Mesenchymal stem cell (in vitro differentiated cells and primary cell): ENCODE results near the gene INPP5D.

ENCODE experiments used
- DNase-seq: peaks from one replicate; pipeline ENCODE4 v3.0.0-alpha.2; 2013
- H2AFZ ChIP-seq: one replicate; pipeline ENCODE4 v1.6.1; 2013; ENCODE audit warnings: low read depth, mild to moderate bottlenecking, control low read depth, inconsistent platforms, low read length, moderate library complexity
- H2AK5ac ChIP-seq: 2 replicates; pipeline ENCODE4 v1.6.1; 2013; ENCODE audit warnings: low read length, moderate library complexity, mild to moderate bottlenecking, inconsistent platforms; ENCODE audit not compliant: severe bottlenecking
- H2BK120ac ChIP-seq: one replicate; pipeline ENCODE4 v1.6.1; 2013; ENCODE audit warnings: low read depth, mild to moderate bottlenecking, inconsistent platforms, low read length, moderate library complexity
- H2BK12ac ChIP-seq, 2 experiments: one replicate each; pipeline ENCODE4 v1.6.1; 2013; ENCODE audit warnings: inconsistent platforms in 2 of 2, low read length in 2 of 2, mild to moderate bottlenecking in 2 of 2, moderate library complexity in 2 of 2, control low read depth in 1 of 2
- H2BK15ac ChIP-seq: one replicate; pipeline ENCODE4 v1.6.1; 2013; ENCODE audit warnings: mild to moderate bottlenecking, low read depth, inconsistent platforms; ENCODE audit not compliant: poor library complexity, severe bottlenecking
- H2BK5ac ChIP-seq: 2 replicates; pipeline ENCODE4 v1.6.1; 2013; ENCODE audit warnings: low read depth, mild to moderate bottlenecking, low read length, control low read depth, inconsistent platforms; ENCODE audit not compliant: poor library complexity, severe bottlenecking
- H3K14ac ChIP-seq, 2 experiments: one replicate each; pipeline ENCODE4 v1.6.1; 2013; ENCODE audit warnings: inconsistent platforms in 2 of 2, low read length in 2 of 2, control low read depth in 1 of 2, mild to moderate bottlenecking in 1 of 2, moderate library complexity in 1 of 2
- H3K18ac ChIP-seq, 2 experiments: one replicate each; pipeline ENCODE4 v1.6.1; 2013; ENCODE audit warnings: inconsistent platforms in 2 of 2, low read length in 2 of 2, control low read depth in 1 of 2, low read depth in 1 of 2, mild to moderate bottlenecking in 1 of 2
- H3K23ac ChIP-seq, 2 experiments: one replicate each; pipeline ENCODE4 v1.6.1; 2013; ENCODE audit warnings: inconsistent platforms in 2 of 2, low read length in 2 of 2, mild to moderate bottlenecking in 2 of 2, moderate library complexity in 2 of 2, control low read depth in 1 of 2
- H3K27ac ChIP-seq: 2 replicates; pipeline ENCODE4 v1.5.1; 2013; ENCODE audit warnings: mild to moderate bottlenecking, moderate library complexity, low read length, control low read depth, inconsistent platforms; ENCODE audit not compliant: poor library complexity, severe bottlenecking
- H3K27me3 ChIP-seq, 2 experiments: 2 replicates each; pipeline versions ENCODE4 v1.6.1 to v1.7.0; 2013; ENCODE audit warnings: low read length in 2 of 2, mild to moderate bottlenecking in 2 of 2, moderate library complexity in 2 of 2, control low read depth in 1 of 2, inconsistent platforms in 1 of 2; ENCODE audit not compliant: control insufficient read depth in 1 of 2, insufficient read depth in 1 of 2
- H3K36me3 ChIP-seq, 2 experiments: 2 replicates each; pipeline versions ENCODE4 v1.6.1 to v1.7.0; 2013; ENCODE audit warnings: low read length in 2 of 2, control low read depth in 1 of 2, inconsistent platforms in 1 of 2, low read depth in 1 of 2, mild to moderate bottlenecking in 1 of 2; ENCODE audit not compliant: insufficient read depth in 2 of 2, control insufficient read depth in 1 of 2
- H3K4ac ChIP-seq, 2 experiments: one replicate each; pipeline ENCODE4 v1.6.1; 2013; ENCODE audit warnings: inconsistent platforms in 2 of 2, low read length in 2 of 2, mild to moderate bottlenecking in 2 of 2, moderate library complexity in 2 of 2, control low read depth in 1 of 2, low read depth in 1 of 2
- H3K4me1 ChIP-seq: 2 replicates; pipeline ENCODE4 v1.6.1; 2013; ENCODE audit warnings: low read depth, low read length, control low read depth; ENCODE audit not compliant: control insufficient read depth, insufficient read depth
- H3K4me2 ChIP-seq: 2 replicates; pipeline ENCODE4 v1.6.1; 2013; ENCODE audit warnings: low read length, mild to moderate bottlenecking, inconsistent platforms; ENCODE audit not compliant: poor library complexity, severe bottlenecking
- H3K4me3 ChIP-seq, 2 experiments: 2 replicates each; pipeline versions ENCODE4 v1.5.1 to v1.7.0; 2013; ENCODE audit warnings: low read length in 2 of 2, mild to moderate bottlenecking in 2 of 2, control low read depth in 1 of 2, low read depth in 1 of 2; ENCODE audit not compliant: insufficient read depth in 1 of 2
- H3K79me1 ChIP-seq: replicated peaks from 2 replicates; pipeline ENCODE4 v1.6.1; 2013; ENCODE audit warnings: mild to moderate bottlenecking, control low read depth, low read length, inconsistent platforms; ENCODE audit not compliant: poor library complexity, severe bottlenecking
- H3K9ac ChIP-seq: 2 replicates; pipeline ENCODE4 v1.7.0; 2013; ENCODE audit warnings: mild to moderate bottlenecking, low read length, moderate library complexity
- H3K9me3 ChIP-seq: 2 replicates; pipeline ENCODE4 v1.7.0; 2013; ENCODE audit warnings: mild to moderate bottlenecking, low read length; ENCODE audit not compliant: control insufficient read depth
- H4K8ac ChIP-seq: one replicate; pipeline ENCODE4 v1.6.1; 2013; ENCODE audit warnings: inconsistent platforms, mild to moderate bottlenecking, low read length, moderate library complexity
- H4K91ac ChIP-seq: one replicate; pipeline ENCODE4 v1.6.1; 2013; ENCODE audit warnings: mild to moderate bottlenecking, low read length, inconsistent platforms
- WGBS: methylation state at CpG from one replicate; pipeline ENCODE4 v1.1.7; 2013; ENCODE audit warnings: mixed read lengths; 5-methylcytosine and 5-hydroxymethylcytosine counted together

INPP5D gene

DNA sequence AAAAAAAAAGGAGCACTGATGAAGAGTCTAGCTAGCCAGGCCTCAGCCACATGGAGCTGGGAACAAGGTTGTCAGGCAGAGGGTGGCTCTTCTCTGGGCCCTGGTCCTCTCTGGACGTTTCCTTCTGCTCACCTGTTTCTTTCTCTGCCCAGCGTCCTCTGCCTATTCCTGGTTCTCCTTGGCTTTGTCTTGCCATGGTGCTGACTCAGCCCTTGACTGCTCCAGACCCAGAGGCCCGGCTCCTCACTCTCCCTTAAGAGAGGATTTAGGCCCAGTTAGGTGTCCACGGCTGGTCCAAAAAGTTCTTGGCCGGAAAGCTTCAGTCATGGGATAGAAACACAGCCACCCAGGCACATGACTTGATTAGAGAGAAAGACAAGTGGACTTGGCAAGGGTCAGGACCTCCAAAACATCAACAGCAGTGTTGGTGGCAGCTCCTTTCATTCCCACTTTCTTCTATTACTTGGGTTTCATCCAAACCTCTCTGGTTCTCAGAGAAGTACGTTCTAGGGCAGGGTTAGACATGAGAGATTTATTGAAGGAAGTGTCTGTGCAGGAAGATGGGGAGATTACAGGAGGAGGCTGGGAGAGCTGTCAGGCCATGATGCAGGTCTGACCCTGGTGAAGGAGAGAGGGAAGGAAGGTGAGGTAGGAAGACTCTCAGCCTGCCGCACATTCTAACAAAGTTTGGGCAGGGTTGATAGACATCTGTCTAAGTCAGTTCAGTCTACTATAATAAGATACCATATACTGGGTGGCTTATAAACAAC is 176.9 kb downstream of the INPP5D start:
- Histone ChIP-seq H3K79me1 (no peaks in the 10 kb centered on the region), H2BK120ac (no peak overlapping the region), H3K23ac (no peak overlapping the region), H2AK5ac (no peak overlapping the region), H3K36me3 (no peaks in the 10 kb centered on the region), H3K4me1 (no peaks in the 10 kb centered on the region), H3K4me3 (no peak overlapping the region), H3K18ac (no peak overlapping the region), H3K9me3 (peaks cover 2% of the 10 kb centered on the region), H2BK15ac (no peak overlapping the region), H2BK12ac (no peak overlapping the region), H2BK5ac (no peak overlapping the region), H3K4ac (no peak overlapping the region), H3K14ac (no peak overlapping the region), H3K9ac (no peak overlapping the region), H3K27me3 (peaks cover 0 to 17% of the 10 kb centered on the region in 2 experiments), H3K4me2 (no peak overlapping the region), H3K27ac (no peak overlapping the region), H4K8ac (no peak overlapping the region), H4K91ac (no peak overlapping the region), H2AFZ (no peak overlapping the region)
- no peak for DNase-seq
- WGBS, result 78% methylated on average over 6 of the region's 7 CpGs

DNA sequence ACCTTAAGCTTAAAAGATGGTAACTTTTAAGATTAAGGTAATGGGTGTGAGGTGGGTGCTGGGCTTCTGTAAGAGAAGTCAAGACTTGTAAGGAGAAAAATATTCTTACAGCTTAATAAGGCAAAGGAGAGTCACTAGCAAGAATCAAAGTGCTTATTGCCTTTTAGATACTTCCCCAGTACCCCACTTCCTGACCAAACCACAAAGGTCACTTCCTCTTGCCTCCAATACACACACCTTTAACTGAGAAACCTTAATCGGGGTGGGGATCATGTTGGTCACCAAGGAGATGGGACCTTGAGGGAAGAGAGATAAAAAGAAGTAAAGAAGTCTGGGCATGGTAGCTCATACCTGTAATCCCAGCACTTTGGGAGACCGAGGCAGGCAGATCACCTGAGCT is 180.8 kb downstream of the INPP5D start:
- H3K4me2 ChIP-seq, result no peak overlapping the region
- H2BK12ac ChIP-seq, result no peak overlapping the region
- no peak overlapping the region for H4K91ac ChIP-seq
- DNase-seq, result no peak
- no peaks in the 10 kb centered on the region for H3K4me1 ChIP-seq
- H2BK15ac ChIP-seq, result no peak overlapping the region
- H2BK120ac ChIP-seq, result no peak overlapping the region
- no peak overlapping the region for H3K4me3 ChIP-seq
- H3K79me1 ChIP-seq, result no peaks in the 10 kb centered on the region
- H3K27me3 ChIP-seq, result peaks cover 0 to 12% of the 10 kb centered on the region in 2 experiments
- H3K23ac ChIP-seq, result no peak overlapping the region
- no peak overlapping the region for H2BK5ac ChIP-seq
- no peak overlapping the region for H3K9ac ChIP-seq
- no peak overlapping the region for H3K18ac ChIP-seq
- 60% methylated on average over 1 of the region's 2 CpGs for WGBS
- H3K4ac ChIP-seq, result no peak overlapping the region
- H3K14ac ChIP-seq, result no peak overlapping the region
- no peak overlapping the region for H2AFZ ChIP-seq
- H3K27ac ChIP-seq, result no peak overlapping the region
- no peaks in the 10 kb centered on the region for H3K36me3 ChIP-seq
- H2AK5ac ChIP-seq, result no peak overlapping the region
- no peak overlapping the region for H4K8ac ChIP-seq
- peaks cover 2% of the 10 kb centered on the region for H3K9me3 ChIP-seq

GRCh38 chr2:233241803-233242202 is 181.7 kb downstream of the INPP5D start:
- 88% methylated on average over 3 of the region's 3 CpGs for WGBS
- no peak overlapping the region for H3K14ac ChIP-seq
- no peak overlapping the region for H3K9ac ChIP-seq
- no peak overlapping the region for H3K4me2 ChIP-seq
- H2BK120ac ChIP-seq, result no peak overlapping the region
- H3K9me3 ChIP-seq, result peaks cover 2% of the 10 kb centered on the region
- no peak overlapping the region for H2BK15ac ChIP-seq
- no peaks in the 10 kb centered on the region for H3K4me1 ChIP-seq
- H2BK12ac ChIP-seq, result no peak overlapping the region
- H3K79me1 ChIP-seq, result no peaks in the 10 kb centered on the region
- H2BK5ac ChIP-seq, result no peak overlapping the region
- no peak overlapping the region for H4K8ac ChIP-seq
- peaks cover 0 to 12% of the 10 kb centered on the region in 2 experiments for H3K27me3 ChIP-seq
- H4K91ac ChIP-seq, result no peak overlapping the region
- H2AK5ac ChIP-seq, result no peak overlapping the region
- H2AFZ ChIP-seq, result no peak overlapping the region
- no peak overlapping the region for H3K23ac ChIP-seq
- H3K4ac ChIP-seq, result no peak overlapping the region
- H3K18ac ChIP-seq, result no peak overlapping the region
- no peak overlapping the region for H3K27ac ChIP-seq
- no peaks in the 10 kb centered on the region for H3K36me3 ChIP-seq
- no peak for DNase-seq
- H3K4me3 ChIP-seq, result no peak overlapping the region

- no peak overlapping the region for H2AK5ac ChIP-seq
- H3K4me3 ChIP-seq, result no peak overlapping the region
- H3K14ac ChIP-seq, result no peak overlapping the region
- H2BK15ac ChIP-seq, result no peak overlapping the region
- no peak overlapping the region for H3K9ac ChIP-seq
- H3K27ac ChIP-seq, result no peak overlapping the region
- no peak overlapping the region for H4K8ac ChIP-seq
- no peak overlapping the region for H2BK5ac ChIP-seq
- H2BK120ac ChIP-seq, result no peak overlapping the region
- H3K23ac ChIP-seq, result no peak overlapping the region
- H4K91ac ChIP-seq, result no peak overlapping the region
- H3K18ac ChIP-seq, result no peak overlapping the region
- no peaks in the 10 kb centered on the region for H3K36me3 ChIP-seq
- no peaks in the 10 kb centered on the region for H3K79me1 ChIP-seq
- H2BK12ac ChIP-seq, result no peak overlapping the region
- no peaks in the 10 kb centered on the region for H3K4me1 ChIP-seq
- 85% methylated on average over 14 of the region's 14 CpGs for WGBS
- H3K27me3 ChIP-seq, result peaks cover 0 to 12% of the 10 kb centered on the region in 2 experiments
- H3K4me2 ChIP-seq, result no peak overlapping the region
- no peak overlapping the region for H3K4ac ChIP-seq
- peaks cover 2% of the 10 kb centered on the region for H3K9me3 ChIP-seq
- DNase-seq, result peak; percentile 20
- no peak overlapping the region for H2AFZ ChIP-seq
These were observed 182.2 kb downstream of the INPP5D start for GRCh38 chr2:233242231-233242927.
